H1 (cell line): Measurements from ENCODE around the gene TLCD2. TPM values are rescaled to one million over a fixed set of nuclear protein-coding genes. Genes with fewer than 3 reads are reported as not detected.

Experiments used
- CTCF ChIA-PET: fragments of 300-600 bp; sonication (Branson Sonifier 250); formaldehyde crosslinking; loops from one replicate; lab custom pipeline; 2021; ENCODE audit not compliant: partially characterized antibody; lab: Charles Lee
- POLR2A ChIA-PET: fragments of 300-600 bp; sonication (Branson Sonifier 250); formaldehyde crosslinking; loops from one replicate; lab custom pipeline; 2021; ENCODE audit warnings: inconsistent platforms; ENCODE audit not compliant: partially characterized antibody; lab: Charles Lee
- DNase-seq, 2 experiments: peaks; one replicate each; pipeline versions ENCODE4 v3.0.0 to v3.0.0-alpha.2; 2010 to 2022; ENCODE audit warnings: low spot score in 2 of 2, low read depth in 1 of 2, mixed read lengths in 1 of 2
- FAIRE-seq: peaks from 2 replicates; lab custom pipeline; 2011; peaks lifted over from hg19 to GRCh38; lab: Jason Lieb, UNC
- H2AFZ ChIP-seq: 2 replicates; pipeline ENCODE4 v1.8.1; 2012; ENCODE audit warnings: low read length, inconsistent platforms
- H2AK5ac ChIP-seq: 2 replicates; pipeline ENCODE4 v1.6.1; 2013; ENCODE audit warnings: low read depth, low read length
- H2BK120ac ChIP-seq: replicated peaks from 2 replicates; pipeline ENCODE3; 2013; ENCODE audit warnings: low read depth, low read length, inconsistent platforms
- H2BK12ac ChIP-seq: 2 replicates; pipeline ENCODE4 v1.6.1; 2013; ENCODE audit warnings: low read depth, low read length
- H2BK15ac ChIP-seq: 2 replicates; pipeline ENCODE4 v1.6.1; 2013; ENCODE audit warnings: low read length
- H2BK20ac ChIP-seq: 2 replicates; pipeline ENCODE4 v1.6.1; 2013; ENCODE audit warnings: low read length
- H2BK5ac ChIP-seq: 2 replicates; pipeline ENCODE4 v1.6.1; 2013; ENCODE audit warnings: low read depth, low read length
- H3K14ac ChIP-seq: 2 replicates; pipeline ENCODE4 v1.6.1; 2013; ENCODE audit warnings: inconsistent platforms; ENCODE audit not compliant: insufficient read length
- H3K18ac ChIP-seq: 2 replicates; pipeline ENCODE4 v1.6.1; 2013; ENCODE audit warnings: low read length; ENCODE audit errors: extremely low read depth
- H3K23ac ChIP-seq: 2 replicates; pipeline ENCODE4 v1.6.1; 2013; ENCODE audit warnings: inconsistent platforms; ENCODE audit not compliant: insufficient read length
- H3K23me2 ChIP-seq: 2 replicates; pipeline ENCODE4 v1.6.1; 2013; ENCODE audit warnings: low read depth, low read length
- H3K27ac ChIP-seq: 2 replicates; pipeline ENCODE4 v1.6.1; 2011; ENCODE audit warnings: low read depth, low read length, inconsistent platforms
- H3K27me3 ChIP-seq, 4 experiments: replicated peaks in 1 of 4; 1 replicate in 1 of 4; 2 replicates in 3 of 4; pipeline versions ENCODE4 v1.6.1 to v1.8.1; 2011 to 2013; ENCODE audit warnings: low read length in 3 of 4, mild to moderate bottlenecking in 3 of 4, inconsistent platforms in 2 of 4, mixed read lengths in 2 of 4, moderate library complexity in 1 of 4; ENCODE audit not compliant: control insufficient read depth in 3 of 4, insufficient read depth in 3 of 4; ENCODE audit errors: extremely low read depth in 1 of 4
- H3K36me3 ChIP-seq, 4 experiments: 2 replicates each; pipeline versions ENCODE4 v1.6.1 to v1.8.1; 2011 to 2013; ENCODE audit warnings: mild to moderate bottlenecking in 4 of 4, low read length in 3 of 4, moderate library complexity in 2 of 4, control low read depth in 1 of 4, inconsistent platforms in 1 of 4; ENCODE audit not compliant: insufficient read depth in 4 of 4, control insufficient read depth in 2 of 4
- H3K4ac ChIP-seq: replicated peaks from 2 replicates; pipeline ENCODE3; 2013; ENCODE audit warnings: low read length, low read depth, mixed read lengths, inconsistent platforms; ENCODE audit not compliant: insufficient read length
- H3K4me1 ChIP-seq, 4 experiments: replicated peaks in 1 of 4; 1 replicate in 1 of 4; 2 replicates in 3 of 4; pipeline versions ENCODE4 v1.6.1 to v1.8.1; 2011 to 2013; ENCODE audit warnings: low read length in 3 of 4, inconsistent platforms in 2 of 4, mixed read lengths in 1 of 4; ENCODE audit not compliant: insufficient read depth in 4 of 4, control insufficient read depth in 3 of 4
- H3K4me2 ChIP-seq, 2 experiments: 2 replicates each; pipeline versions ENCODE4 v1.6.1 to v1.8.1; 2011 to 2013; ENCODE audit warnings: low read depth in 2 of 2, low read length in 2 of 2, control low read depth in 1 of 2, inconsistent platforms in 1 of 2, mild to moderate bottlenecking in 1 of 2; ENCODE audit not compliant: insufficient read depth in 1 of 2
- H3K4me3 ChIP-seq, 4 experiments: fragments of 200-600, 300-600 bp in 1 of 4; sonication (generic), shearing (Covaris generic), sonication (Bioruptor Twin) in 1 of 4; 2 replicates each; pipeline versions ENCODE4 v1.5.1 to v1.8.1; 2011 to 2016; ENCODE audit warnings: low read length in 4 of 4, low read depth in 3 of 4, control low read depth in 2 of 4, inconsistent platforms in 2 of 4, mild to moderate bottlenecking in 2 of 4, mixed read lengths in 1 of 4, moderate library complexity in 1 of 4; ENCODE audit not compliant: insufficient read depth in 2 of 4; ENCODE audit errors: extremely low read depth in 1 of 4
- H3K56ac ChIP-seq: replicated peaks from 2 replicates; pipeline ENCODE3; 2013; ENCODE audit warnings: low read depth, mild to moderate bottlenecking, mixed read lengths, low read length, inconsistent platforms; ENCODE audit not compliant: insufficient read length
- H3K79me1 ChIP-seq: 2 replicates; pipeline ENCODE4 v1.6.1; 2013; ENCODE audit warnings: low read depth, low read length, control low read depth
- H3K79me2 ChIP-seq, 2 experiments: 2 replicates each; pipeline versions ENCODE4 v1.6.1 to v1.8.1; 2012 to 2013; ENCODE audit warnings: low read length in 2 of 2, mild to moderate bottlenecking in 2 of 2, inconsistent platforms in 1 of 2; ENCODE audit not compliant: insufficient read depth in 2 of 2, control insufficient read depth in 1 of 2
- H3K9ac ChIP-seq, 4 experiments: replicated peaks in 1 of 4; 1 replicate in 1 of 4; 2 replicates in 3 of 4; pipeline versions ENCODE4 v1.6.1 to v1.8.1; 2011 to 2013; ENCODE audit warnings: low read depth in 3 of 4, low read length in 3 of 4, control low read depth in 2 of 4, mild to moderate bottlenecking in 2 of 4, moderate library complexity in 2 of 4, inconsistent platforms in 1 of 4; ENCODE audit errors: extremely low read depth in 1 of 4
- H3K9me3 ChIP-seq, 2 experiments: 2 replicates each; pipeline versions ENCODE4 v1.6.1 to v1.8.1; 2012 to 2013; ENCODE audit warnings: mild to moderate bottlenecking in 2 of 2, moderate library complexity in 2 of 2, control low read depth in 1 of 2, inconsistent platforms in 1 of 2, low read depth in 1 of 2, low read length in 1 of 2, mixed read lengths in 1 of 2; ENCODE audit not compliant: insufficient read depth in 2 of 2
- H4K20me1 ChIP-seq, 2 experiments: replicated peaks in 1 of 2; 2 replicates each; pipeline versions ENCODE3 to v1.8.1; 2011 to 2013; ENCODE audit warnings: inconsistent platforms in 2 of 2, low read length in 2 of 2, mild to moderate bottlenecking in 1 of 2; ENCODE audit not compliant: insufficient read depth in 2 of 2, control insufficient read depth in 1 of 2
- H4K5ac ChIP-seq: 2 replicates; pipeline ENCODE4 v1.6.1; 2013; ENCODE audit warnings: low read length, low read depth, mixed read lengths, inconsistent platforms; ENCODE audit not compliant: insufficient read length
- H4K8ac ChIP-seq: 2 replicates; pipeline ENCODE4 v1.8.0; 2013; ENCODE audit warnings: mild to moderate bottlenecking, moderate library complexity, low read length, inconsistent platforms; ENCODE audit not compliant: insufficient read depth; ENCODE audit errors: extremely low read depth
- H4K91ac ChIP-seq: replicated peaks from 2 replicates; pipeline ENCODE3; 2013; ENCODE audit warnings: low read length, mixed read lengths, inconsistent platforms; ENCODE audit not compliant: insufficient read length
- ATF3 ChIP-seq: IDR thresholded peaks from 2 replicates; pipeline ENCODE4 v1.6.1; 2011; ENCODE audit warnings: low read depth, mild to moderate bottlenecking, low read length; ENCODE audit not compliant: insufficient read depth
- NANOG ChIP-seq: IDR thresholded peaks from 2 replicates; pipeline ENCODE4 v1.6.1; 2011; ENCODE audit warnings: low read length, low read depth, mild to moderate bottlenecking, inconsistent platforms; ENCODE audit not compliant: insufficient read depth, poor library complexity, severe bottlenecking
- RFX5 ChIP-seq: IDR thresholded peaks from 2 replicates; pipeline ENCODE4 v1.6.1; 2011; ENCODE audit warnings: low read depth, low read length, improper control_type of control experiment, borderline replicate concordance
- WGBS, 2 experiments: shearing (Covaris generic) in 1 of 2; methylation state at CpG; one replicate each; pipeline versions ENCODE4 v1.1.6 to v1.1.7; 2013 to 2015; ENCODE audit warnings: low lambda C conversion rate in 2 of 2, mixed read lengths in 2 of 2, inconsistent platforms in 1 of 2, low coverage in 1 of 2, missing lambda C conversion rate in 1 of 2; ENCODE audit not compliant: insufficient replicate concordance in 2 of 2, insufficient coverage in 1 of 2, insufficient read length in 1 of 2; ENCODE audit errors: extremely low coverage in 1 of 2, missing lambda C conversion rate in 1 of 2; 5-methylcytosine and 5-hydroxymethylcytosine counted together
- polyA plus RNA-seq, 7 experiments: library from polyadenylated mRNA; depleted of rRNA in 3 of 7; stranded (reverse) in 5 of 7; unstranded in 2 of 7; fragments of >200 nt in 5 of 7; fragments of 200-250 nt in 2 of 7; gene quantifications; 1 replicate in 5 of 7; 2 replicates in 1 of 7; 4 replicates in 1 of 7; pipeline versions ENCODE4 v1.2.1 to v1.2.3, GENCODE V29; 2011 to 2013; ENCODE audit warnings: missing spikeins in 2 of 7, mixed read lengths in 2 of 7
- total RNA-seq: library from RNA; stranded (reverse); fragmentation: NEBNext Ultra II Directional; extraction: Animal tissue kit (Norgen Biotek cat#: 25700); gene quantifications from 2 replicates; pipeline ENCODE4 v1.2.1, GENCODE V29; 2021

Gene TLCD2
- total and polyA plus RNA-seq, 2 of the 8 experiments (the other 6 are each of a cell fraction or from before 2014, with no cell fraction given), result 0.47 to 1.4 TPM

GRCh38 chr17:1729966-1730325 is 19.8 kb upstream of the TLCD2 start:
- FAIRE-seq (no peak), DNase-seq (no peak)
- H3K4me2 ChIP-seq, result no peak overlapping the region
- H4K8ac ChIP-seq, result peak overlapping the region; percentile 35; the same call in 1 of the 2 replicates
- H3K4ac ChIP-seq, result no peak overlapping the region
- peaks cover 0 to 7% of the 10 kb centered on the region in 2 experiments for H4K20me1 ChIP-seq
- H3K79me1 ChIP-seq, result peaks cover 4% of the 10 kb centered on the region; the same call in 1 of the 2 replicates
- H3K56ac ChIP-seq, result no peak overlapping the region
- TF ChIP-seq NANOG, result no peak
- no peak for TF ChIP-seq RFX5
- TF ChIP-seq ATF3, result no peak
- 93% methylated on average over 10 of the region's 15 CpGs; no CpG with 5 or more reads in 1 of the 2 experiments for WGBS, 2 experiments
- no peak overlapping the region for H2BK15ac ChIP-seq
- H3K23me2 ChIP-seq, result peaks cover 2% of the 10 kb centered on the region; the same call in 1 of the 2 replicates
- H3K36me3 ChIP-seq, result no peaks in the 10 kb centered on the region; a peak in 3 of 8 replicates
- H3K4me1 ChIP-seq, result peaks cover 0 to 5% (median 3%) of the 10 kb centered on the region in 4 experiments; a peak in 5 of 7 replicates
- no peak overlapping the region for H2BK120ac ChIP-seq
- no peak overlapping the region for H3K27ac ChIP-seq
- ChIA-PET CTCF (interaction anchor here (1.0 to 7.1 kb wide), 3 partner anchors 9 to 54 kb away, joined by 3 to 34 read pairs (median 3); no protein-coding TSS in a partner anchor), POLR2A (interaction anchor here (1.0 to 4.2 kb wide), 4 partner anchors 13 to 43 kb away, joined by 3 to 16 read pairs (median 4); no protein-coding TSS in a partner anchor)
- H3K79me2 ChIP-seq, result no peaks in the 10 kb centered on the region; a peak in 1 of 4 replicates
- no peak overlapping the region for H2AK5ac ChIP-seq
- no peak overlapping the region for H2BK12ac ChIP-seq
- no peak overlapping the region for H4K5ac ChIP-seq
- no peak overlapping the region for H2BK5ac ChIP-seq
- no peak overlapping the region for H2AFZ ChIP-seq
- no peak overlapping the region for H3K14ac ChIP-seq
- H3K27me3 ChIP-seq, result no peaks in the 10 kb centered on the region
- H3K9ac ChIP-seq, result no peak overlapping the region
- H3K4me3 ChIP-seq, result no peak overlapping the region
- H3K23ac ChIP-seq, result no peak overlapping the region
- H3K18ac ChIP-seq, result no peak overlapping the region
- no peak overlapping the region for H2BK20ac ChIP-seq
- H4K91ac ChIP-seq, result no peak overlapping the region
- H3K9me3 ChIP-seq, result no peaks in the 10 kb centered on the region
